Skeletal muscle tissue (tissue), 5 donors: ENCODE data around the gene TMX2. TPM values are rescaled to one million over a fixed set of nuclear protein-coding genes. Genes with fewer than 3 reads are reported as not detected.

ENCODE experiments used
- H3K27ac ChIP-seq: one replicate; pipeline ENCODE4 v1.7.0; 2013; ENCODE audit warnings: mild to moderate bottlenecking, low read depth, low read length, inconsistent platforms
- H3K27me3 ChIP-seq, 3 donors: one replicate each; pipeline ENCODE4 v1.7.0; 2013; ENCODE audit warnings: low read length in 3 of 3; ENCODE audit not compliant: control insufficient read depth in 3 of 3, insufficient read depth in 3 of 3
- H3K36me3 ChIP-seq, 3 donors: one replicate each; pipeline ENCODE4 v1.7.0; 2013; ENCODE audit warnings: low read length in 3 of 3; ENCODE audit not compliant: control insufficient read depth in 3 of 3, insufficient read depth in 3 of 3
- H3K4me1 ChIP-seq, 3 donors: one replicate each; pipeline ENCODE4 v1.7.0; 2013; ENCODE audit warnings: low read length in 3 of 3, mild to moderate bottlenecking in 3 of 3; ENCODE audit not compliant: control insufficient read depth in 3 of 3, insufficient read depth in 3 of 3
- H3K4me3 ChIP-seq, 3 donors: one replicate each; pipeline ENCODE4 v1.7.0; 2013; ENCODE audit warnings: low read length in 3 of 3
- H3K9ac ChIP-seq, 3 donors: one replicate each; pipeline ENCODE4 v1.7.0; 2013; ENCODE audit warnings: low read length in 3 of 3, mild to moderate bottlenecking in 3 of 3, moderate library complexity in 2 of 3, low read depth in 1 of 3
- H3K9me3 ChIP-seq, 3 donors: one replicate each; pipeline ENCODE4 v1.7.0; 2013; ENCODE audit warnings: low read length in 3 of 3; ENCODE audit not compliant: control insufficient read depth in 3 of 3
- small RNA-seq: library from RNA; depleted of rRNA; stranded (forward); fragments of <200 nt; gene quantifications from one replicate; pipeline ENCODE3, GENCODE V24; 2014
- total RNA-seq: library from RNA; depleted of rRNA; stranded (reverse); fragments of >200 nt; gene quantifications from one replicate; pipeline ENCODE4 v1.2.3, GENCODE V29; 2014
- donor health status: Osteomylitis.

The TMX2 gene
- total RNA-seq, 1 donor from 2014 or later, result 30.3 TPM

GRCh38 chr11:57786436-57786835 lies 74.0 kb downstream of the TMX2 start:
- peaks cover 13 to 33% (median 27%) of the 10 kb centered on the region in 3 donors for H3K4me1 ChIP-seq
- no peak overlapping the region for H3K9ac ChIP-seq
- no peaks in the 10 kb centered on the region for H3K9me3 ChIP-seq
- no peaks in the 10 kb centered on the region for H3K27me3 ChIP-seq
- H3K27ac ChIP-seq, result no peak overlapping the region
- peaks cover 2 to 4% (median 2%) of the 10 kb centered on the region in 3 donors for H3K36me3 ChIP-seq
- no peak overlapping the region for H3K4me3 ChIP-seq

GRCh38 chr11:57787006-57787604 lies 74.7 kb downstream of the TMX2 start:
- no peak overlapping the region for H3K9ac ChIP-seq
- H3K9me3 ChIP-seq, result no peaks in the 10 kb centered on the region
- H3K27me3 ChIP-seq, result no peaks in the 10 kb centered on the region
- H3K4me1 ChIP-seq, result peaks cover 11 to 35% (median 29%) of the 10 kb centered on the region in 3 donors
- H3K27ac ChIP-seq, result no peak overlapping the region
- H3K36me3 ChIP-seq, result peaks cover 3 to 10% (median 8%) of the 10 kb centered on the region in 3 donors
- no peak overlapping the region for H3K4me3 ChIP-seq

GRCh38 chr11:57787920-57788702 lies 75.7 kb downstream of the TMX2 start:
- Histone ChIP-seq H3K9ac (no peak overlapping the region), H3K27ac (no peak overlapping the region), H3K27me3 (no peaks in the 10 kb centered on the region), H3K4me1 (peaks cover 12 to 40% (median 27%) of the 10 kb centered on the region in 3 donors), H3K9me3 (no peaks in the 10 kb centered on the region), H3K36me3 (peaks cover 3 to 12% (median 8%) of the 10 kb centered on the region in 3 donors), H3K4me3 (no peak overlapping the region)

GRCh38 chr11:57788703-57789088 lies 76.3 kb downstream of the TMX2 start:
- peaks cover 15 to 40% (median 27%) of the 10 kb centered on the region in 3 donors for H3K4me1 ChIP-seq
- H3K9me3 ChIP-seq, result no peaks in the 10 kb centered on the region
- no peaks in the 10 kb centered on the region for H3K27me3 ChIP-seq
- no peak overlapping the region for H3K27ac ChIP-seq
- H3K36me3 ChIP-seq, result peaks cover 3 to 12% (median 8%) of the 10 kb centered on the region in 3 donors
- H3K4me3 ChIP-seq, result no peak overlapping the region
- H3K9ac ChIP-seq, result no peak overlapping the region

Small RNAs within 50 kb of the gene (small RNA-seq; reads per million reads assigned to genes)
- gene TMX2-CTNND1, result not detected

Other genes with a start within 250 kb of the TMX2 start
- gene SLC43A1, start 196.9 kb upstream of the TMX2 start, total RNA-seq, result 18.3 TPM
- gene TIMM10, start 181.8 kb upstream of the TMX2 start, total RNA-seq, result 64.2 TPM
- gene SMTNL1, start 175.0 kb upstream of the TMX2 start, total RNA-seq, result 69.9 TPM
- gene UBE2L6, start 144.9 kb upstream of the TMX2 start, total RNA-seq, result 15.7 TPM
- gene SERPING1, start 114.9 kb upstream of the TMX2 start, total RNA-seq, result 15.1 TPM
- 0.52 TPM for gene YPEL4, start 62.7 kb upstream of the TMX2 start, total RNA-seq
- 20.4 TPM for gene CLP1, start 54.8 kb upstream of the TMX2 start, total RNA-seq
- gene ZDHHC5, start 44.5 kb upstream of the TMX2 start, total RNA-seq, result 19.3 TPM
- 11.0 TPM for gene MED19, start 378 bp upstream of the TMX2 start, total RNA-seq
- gene SELENOH, start 28.9 kb downstream of the TMX2 start, total RNA-seq, result 61.1 TPM
- not detected for gene BTBD18, start 39.2 kb downstream of the TMX2 start, total RNA-seq
- 121 TPM for gene CTNND1, start 49.2 kb downstream of the TMX2 start, total RNA-seq